GM19023 (cell line): ENCODE measurements around the gene HEMK1.
A peak's percentile ranks its signal among the peaks of the same experiment; 100 is the strongest.

Experiments
- ATAC-seq: cut with Tn5 transposase; IDR thresholded peaks from one replicate; pipeline ENCODE4 v1.9.1; 2021; ENCODE audit warnings: mild to moderate bottlenecking, moderate library complexity; ENCODE audit not compliant: unreplicated experiment

HEMK1 gene

GRCh38 chr3:50572801-50573371, 3.6 kb downstream of the HEMK1 start:
- ATAC-seq: no peak

GRCh38 chr3:50573566-50574443, 4.5 kb downstream of the HEMK1 start:
- no peak for ATAC-seq

GRCh38 chr3:50574444-50574831, 5.1 kb downstream of the HEMK1 start:
- ATAC-seq: no peak

GRCh38 chr3:50575372-50575771, 6.0 kb downstream of the HEMK1 start:
- no peak for ATAC-seq

- no peak for ATAC-seq
Measured at GRCh38 chr3:50577348-50577747, 8.0 kb downstream of the HEMK1 start.

- ATAC-seq: no peak
Measured at GRCh38 chr3:50580683-50581458, 11.5 kb downstream of the HEMK1 start.

- no peak for ATAC-seq
Measured at GRCh38 chr3:50581459-50581842, 12.1 kb downstream of the HEMK1 start.

- no peak for ATAC-seq
Measured at GRCh38 chr3:50582083-50582482, 12.8 kb downstream of the HEMK1 start.

GRCh38 chr3:50583897-50584296, 14.6 kb downstream of the HEMK1 start:
- ATAC-seq: no peak

- ATAC-seq: no peak
Measured at GRCh38 chr3:50584391-50584790, 15.1 kb downstream of the HEMK1 start.

GRCh38 chr3:50585919-50586762, 16.8 kb downstream of the HEMK1 start:
- ATAC-seq: no peak

GRCh38 chr3:50586763-50587070, 17.4 kb downstream of the HEMK1 start:
- no peak for ATAC-seq

- no peak for ATAC-seq
Measured at GRCh38 chr3:50587373-50587772, 18.1 kb downstream of the HEMK1 start.

- no peak for ATAC-seq
Measured at GRCh38 chr3:50587806-50588758, 18.8 kb downstream of the HEMK1 start.

- no peak for ATAC-seq
Measured at GRCh38 chr3:50588759-50589433, 19.6 kb downstream of the HEMK1 start.

- peak; percentile 2 for ATAC-seq
Measured at GRCh38 chr3:50591196-50591741, 21.9 kb downstream of the HEMK1 start.

- ATAC-seq: no peak
Measured at GRCh38 chr3:50592568-50592967, 23.2 kb downstream of the HEMK1 start.

GRCh38 chr3:50594253-50594785, 25.0 kb downstream of the HEMK1 start:
- no peak for ATAC-seq
